Activated CD4-positive, alpha-beta T cell treated with anti-CD3 and anti-CD28 coated beads, Interleukin-2, Interleukin-6, amounts not matched to agents 100 ng/mL and 50 ng/mL, durations not matched to agents 16 hours and 8 hours (primary cell): Measurements from ENCODE around the gene DPY19L1.
"Not testable (repeated sequence)": the region's sequence is repeated elsewhere in the genome, so short reads cannot be mapped to it uniquely, and the experiment has no call there.

ENCODE experiments used
- DNase-seq: peaks from one replicate; pipeline ENCODE4 v3.0.0-alpha.2; 2020

The DPY19L1 gene

DNA sequence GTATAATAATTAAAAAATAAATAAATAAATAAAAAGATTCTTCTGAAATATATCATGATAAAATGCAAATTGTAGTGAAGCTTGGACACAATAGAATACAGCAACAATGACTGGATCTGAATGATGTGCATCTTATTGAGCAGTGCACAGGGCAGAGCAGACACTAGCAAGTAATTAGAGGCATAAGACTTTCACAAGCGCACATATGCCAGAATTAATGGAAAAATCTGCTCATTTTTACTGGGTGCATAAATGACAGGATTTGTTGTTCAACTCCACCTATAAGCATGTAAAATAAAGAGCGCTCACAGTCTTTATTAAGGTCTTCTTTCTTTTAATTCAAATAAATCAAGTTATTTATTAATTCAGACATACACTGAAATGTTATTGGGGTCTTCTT is 125.0 kb downstream of the DPY19L1 start:
- no peak for DNase-seq

DNA sequence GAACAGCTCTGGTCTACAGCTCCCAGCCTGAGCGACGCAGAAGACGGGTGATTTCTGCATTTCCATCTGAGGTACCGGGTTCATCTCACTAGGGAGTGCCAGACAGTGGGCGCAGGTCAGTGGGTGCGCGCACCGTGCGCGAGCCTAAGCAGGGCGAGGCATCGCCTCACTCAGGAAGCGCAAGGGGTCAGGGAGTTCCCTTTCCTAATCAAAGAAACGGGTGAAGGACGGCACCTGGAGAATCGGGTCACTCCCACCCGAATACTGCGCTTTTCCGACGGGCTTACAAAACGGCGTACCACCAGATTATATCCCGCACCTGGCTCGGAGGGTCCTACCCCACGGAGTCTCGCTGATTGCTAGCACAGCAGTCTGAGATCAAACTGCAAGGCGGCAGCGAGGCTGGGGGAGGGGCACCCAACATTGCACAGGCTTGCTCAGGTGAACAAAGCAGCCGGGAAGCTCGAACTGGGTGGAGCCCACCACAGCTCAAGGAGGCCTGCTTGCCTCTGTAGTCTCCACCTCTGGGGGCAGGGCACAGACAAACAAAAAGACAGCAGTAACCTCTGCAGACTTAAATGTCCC is 130.9 kb downstream of the DPY19L1 start:
- DNase-seq: not testable (repeated sequence)

GRCh38 chr7:34904987-34905386 is 132.3 kb downstream of the DPY19L1 start:
- DNase-seq: no peak

DNA sequence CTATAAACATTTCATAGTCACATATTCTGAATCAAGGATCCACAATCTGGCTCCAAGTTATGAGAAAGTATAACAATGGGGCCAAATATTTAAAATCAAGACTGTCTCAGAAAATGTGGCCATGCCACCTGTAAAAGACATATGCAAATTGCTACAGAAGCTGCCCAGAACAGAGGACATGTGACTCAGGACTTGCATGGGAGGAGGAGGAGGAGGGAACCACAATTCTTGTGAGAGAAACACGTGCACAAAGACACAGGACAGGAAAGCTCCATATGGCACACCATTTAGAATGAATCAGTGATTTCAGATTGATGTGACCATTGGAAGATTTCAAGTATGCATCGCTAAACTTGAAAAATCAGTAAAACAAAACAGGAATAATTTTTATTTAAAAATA is 133.4 kb downstream of the DPY19L1 start:
- not testable (repeated sequence) for DNase-seq

DNA sequence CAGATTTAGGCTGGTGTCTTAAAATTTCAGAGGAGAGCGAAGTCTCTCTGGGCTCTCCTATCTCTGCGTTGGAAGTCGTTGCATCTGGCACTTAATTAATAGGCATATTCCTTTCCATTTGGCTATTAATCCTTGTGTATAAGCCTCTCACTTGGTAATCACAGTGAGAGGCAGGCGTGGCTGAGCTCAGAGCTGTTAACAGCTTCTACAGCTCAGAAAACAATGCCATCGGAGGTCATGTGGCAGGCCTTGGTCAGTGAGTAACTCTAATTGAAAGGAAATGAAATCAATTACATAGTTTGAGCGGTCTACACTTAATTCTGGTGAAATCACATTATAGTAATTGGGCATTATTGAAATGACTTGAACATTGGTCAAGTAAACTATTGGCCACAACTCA is 135.1 kb downstream of the DPY19L1 start:
- no peak for DNase-seq

DNA sequence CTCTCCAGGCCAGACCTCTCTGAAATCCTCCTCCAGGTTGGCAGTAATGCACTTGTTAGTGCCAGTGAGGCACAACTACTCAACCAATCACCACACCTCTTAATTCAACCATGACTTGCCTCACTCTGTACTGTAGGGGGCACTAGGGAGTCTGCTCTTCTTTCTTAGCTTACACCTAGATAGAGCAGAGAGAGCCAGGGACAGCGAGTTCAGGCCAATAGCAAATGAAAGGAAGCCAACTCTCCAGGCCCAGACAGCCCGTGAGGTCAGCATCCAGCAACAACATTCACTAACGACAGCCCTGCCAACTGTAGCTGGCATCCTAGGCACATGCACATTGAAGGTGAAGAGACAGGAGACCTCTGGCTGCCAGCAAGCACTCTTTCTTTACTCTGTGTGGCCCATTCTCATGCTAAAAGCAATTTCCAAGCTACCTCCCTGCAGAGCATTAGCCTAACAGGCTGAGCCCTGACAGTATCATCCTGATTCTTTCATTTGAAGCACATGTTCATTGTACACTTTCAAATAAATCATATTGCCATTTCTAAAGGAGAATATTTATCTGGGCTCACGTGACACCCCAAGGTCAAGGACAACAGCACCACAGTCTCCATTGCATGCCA is 136.3 kb downstream of the DPY19L1 start:
- DNase-seq: peak; percentile 33

- no peak for DNase-seq
Observed at GRCh38 chr7:34895202-34895601, 142.1 kb downstream of the DPY19L1 start.

DNA sequence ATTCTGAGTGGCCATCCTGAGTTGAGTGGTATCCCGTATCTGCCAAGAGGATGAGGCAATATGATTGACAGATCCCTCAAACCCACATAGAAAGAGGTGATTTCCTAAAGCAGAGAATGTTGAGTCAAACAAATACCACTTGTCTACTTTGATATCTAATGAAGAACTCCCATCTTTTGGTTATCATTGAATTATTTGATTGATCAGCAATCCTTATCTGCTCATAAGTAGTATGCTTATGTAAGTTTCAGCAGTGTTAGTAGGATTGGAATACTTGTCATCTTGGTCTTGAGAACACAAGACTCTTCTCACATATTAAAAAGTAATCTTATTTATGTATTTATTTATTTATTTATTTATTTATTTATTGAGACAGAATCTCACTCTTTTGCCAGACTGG is 147.3 kb downstream of the DPY19L1 start:
- no peak for DNase-seq

- no peak for DNase-seq
Observed at GRCh38 chr7:34886856-34887255, 150.4 kb downstream of the DPY19L1 start.

DNA sequence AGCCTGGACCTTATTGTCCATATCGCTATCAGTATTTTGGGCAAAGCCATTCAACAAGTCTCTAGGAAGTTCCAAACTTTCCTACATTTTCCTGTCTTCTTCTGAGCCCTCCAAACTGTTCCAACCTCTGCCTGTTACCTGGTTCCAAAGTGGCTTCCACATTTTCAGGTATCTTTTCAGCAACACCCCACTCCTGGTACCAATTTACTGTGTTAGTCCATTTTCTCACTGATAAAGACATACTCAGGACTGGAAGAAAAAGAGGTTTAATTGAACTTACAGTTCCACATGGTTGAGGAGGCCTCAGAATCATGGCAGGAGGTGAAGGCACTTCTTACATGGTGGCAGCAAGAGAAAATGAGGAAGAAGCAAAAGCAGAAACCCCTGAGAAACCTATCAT is 153.4 kb downstream of the DPY19L1 start:
- not testable (repeated sequence) for DNase-seq

DNA sequence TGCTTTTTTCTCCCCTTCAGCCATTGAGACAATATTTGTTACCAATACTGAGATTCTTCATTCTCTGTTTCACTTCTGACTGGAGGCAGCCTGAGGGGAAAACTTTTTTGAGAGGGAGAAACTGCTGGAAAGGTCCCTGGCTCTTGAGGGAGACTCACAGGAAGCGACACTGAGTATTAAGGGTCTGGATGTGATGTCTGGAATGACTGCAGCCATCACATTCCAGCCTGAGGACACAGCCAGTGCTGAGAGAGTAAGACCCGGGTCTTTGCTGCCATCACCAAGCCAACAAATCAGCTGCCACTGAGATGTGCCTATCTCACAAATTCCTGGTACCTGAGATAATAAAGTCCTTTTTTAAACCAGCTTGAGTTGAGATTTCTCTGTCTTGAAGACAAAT is 157.4 kb downstream of the DPY19L1 start:
- no peak for DNase-seq

- DNase-seq: not testable (repeated sequence)
Observed at GRCh38 chr7:34878944-34879735, 158.1 kb downstream of the DPY19L1 start.
